ENCODE results near the gene CYP4F12. TPM values are rescaled to one million over a fixed set of nuclear protein-coding genes. Genes with fewer than 3 reads are reported as not detected.

Gene CYP4F12
- total and polyA plus RNA-seq, 10 of the 15 experiments (the other 5 are each of a cell fraction or from before 2014, with no cell fraction given) = 0.12 to 0.20 TPM; not detected in 8

DNA sequence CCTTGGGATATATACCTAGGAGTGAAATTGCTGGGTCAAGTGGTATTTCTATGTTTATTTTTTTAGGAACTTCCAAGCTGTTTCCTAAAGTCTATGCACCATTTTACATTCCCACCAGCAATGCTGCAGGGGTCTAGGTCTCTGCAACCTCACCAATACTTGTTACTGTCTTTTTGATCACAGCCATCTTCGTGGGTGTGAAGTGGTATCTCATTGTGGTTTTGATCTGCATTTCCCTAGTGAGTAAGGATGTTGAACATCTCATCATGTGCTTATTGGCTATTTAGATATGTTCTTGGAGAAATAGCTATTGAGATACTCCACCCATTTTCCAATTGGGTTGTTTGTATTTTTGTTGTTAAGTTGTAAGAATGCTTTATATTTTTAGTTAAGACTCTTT is 57.7 kb downstream of the CYP4F12 start:
- no peaks in the 10 kb centered on the region for H3K4me1 ChIP-seq (ENCODE audit: control insufficient read depth, insufficient read depth, low read length)
- H3K27me3 ChIP-seq (replicated peaks in 1 of 2; ENCODE audit: control insufficient read depth in 2 of 2, insufficient read depth in 2 of 2, low read length in 1 of 2) = no peaks in the 10 kb centered on the region
- no peaks in the 10 kb centered on the region for H4K20me1 ChIP-seq (ENCODE audit: control insufficient read depth, insufficient read depth)
- no peak for FAIRE-seq
- no peaks in the 10 kb centered on the region for H3K36me3 ChIP-seq (ENCODE audit: control insufficient read depth in 2 of 2, insufficient read depth in 2 of 2, low read length in 1 of 2)
- H3K9ac ChIP-seq (ENCODE audit: control insufficient read depth, insufficient read depth, low read length) = no peak overlapping the region
- H3K4me2 ChIP-seq (ENCODE audit: control insufficient read depth, insufficient read depth) = no peak overlapping the region
- ChIA-PET CTCF (no interaction called here), POLR2A (interaction anchor here (0.6 kb wide), 1 partner anchor 1090 kb away, joined by 7 read pairs; no protein-coding TSS in a partner anchor), SMC1A (ENCODE audit: uncharacterized antibody, unreplicated experiment) (interaction anchor here (1.2 kb wide), 1 partner anchor 310 kb away, joined by 5 read pairs; no protein-coding TSS in a partner anchor), RAD21 (ENCODE audit: unreplicated experiment) (no interaction called here)
- in situ Hi-C loops (cut with MboI) (no loop called here), intact Hi-C loops (cut with micrococcal nuclease; ENCODE audit: unreplicated experiment) (no loop called here)
- no peaks in the 10 kb centered on the region for H3K79me2 ChIP-seq (ENCODE audit: control insufficient read depth, insufficient read depth, low read length)
- no peak for ATAC-seq
- BruUV-seq (replicated peaks) = no TSS peak
- H3K27ac ChIP-seq (ENCODE audit: control insufficient read depth, insufficient read depth) = no peak overlapping the region
- H2AFZ ChIP-seq (ENCODE audit: control insufficient read depth, low read depth, low read length) = no peak overlapping the region
- 0% methylated on average over 1 of the region's 1 CpG for WGBS (ENCODE audit: insufficient coverage, insufficient replicate concordance, low lambda C conversion rate, missing lambda C conversion rate)
- H3K9me3 ChIP-seq (replicated peaks; ENCODE audit: control insufficient read depth, insufficient read depth, low read length) = no peaks in the 10 kb centered on the region
- no peak overlapping the region for H3K4me3 ChIP-seq
- no peak for DNase-seq (ENCODE audit: low read depth, low spot score)
- TF ChIP-seq PML (IDR thresholded peaks at IDR 0.05; ENCODE audit: low read length) (no peak), HDGF (IDR thresholded peaks at IDR 0.05) (no peak), IKZF2 (IDR thresholded peaks at IDR 0.05) (no peak), TCF12 (IDR thresholded peaks at IDR 0.05; ENCODE audit: low read depth, low read length) (no peak), ZNF622 (IDR thresholded peaks at IDR 0.05) (no peak), HCFC1 (IDR thresholded peaks at IDR 0.05; ENCODE audit: low read length) (no peak), ZNF384 (IDR thresholded peaks at IDR 0.05; ENCODE audit: borderline replicate concordance, low read depth, low read length) (no peak), SMC3 (IDR thresholded peaks at IDR 0.05; ENCODE audit: borderline replicate concordance, low read length) (no peak), IRF4 (IDR thresholded peaks at IDR 0.05; ENCODE audit: low read depth, low read length) (no peak), YY1 (IDR thresholded peaks at IDR 0.05; ENCODE audit: low read depth, low read length) (no peak), MEF2B (IDR thresholded peaks at IDR 0.05; ENCODE audit: partially characterized antibody, poor library complexity, severe bottlenecking) (no peak), BCLAF1 (IDR thresholded peaks at IDR 0.05) (no peak), POLR2AphosphoS5 (IDR thresholded peaks at IDR 0.05; ENCODE audit: low read length) (no peak), WRNIP1 (IDR thresholded peaks at IDR 0.05; ENCODE audit: borderline replicate concordance, low read depth, low read length) (no peak), ZBTB11 (CRISPR knock-in tag; IDR thresholded peaks at IDR 0.05) (no peak)
- TF ChIP-seq, protein P1, sequence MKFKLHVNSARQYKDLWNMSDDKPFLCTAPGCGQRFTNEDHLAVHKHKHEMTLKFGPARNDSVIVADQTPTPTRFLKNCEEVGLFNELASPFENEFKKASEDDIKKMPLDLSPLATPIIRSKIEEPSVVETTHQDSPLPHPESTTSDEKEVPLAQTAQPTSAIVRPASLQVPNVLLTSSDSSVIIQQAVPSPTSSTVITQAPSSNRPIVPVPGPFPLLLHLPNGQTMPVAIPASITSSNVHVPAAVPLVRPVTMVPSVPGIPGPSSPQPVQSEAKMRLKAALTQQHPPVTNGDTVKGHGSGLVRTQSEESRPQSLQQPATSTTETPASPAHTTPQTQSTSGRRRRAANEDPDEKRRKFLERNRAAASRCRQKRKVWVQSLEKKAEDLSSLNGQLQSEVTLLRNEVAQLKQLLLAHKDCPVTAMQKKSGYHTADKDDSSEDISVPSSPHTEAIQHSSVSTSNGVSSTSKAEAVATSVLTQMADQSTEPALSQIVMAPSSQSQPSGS (IDR thresholded peaks at IDR 0.05; ENCODE audit: low read length) = no peak

Data from GM12878 (cell line).